Adrenal gland (tissue), 12 donors: ENCODE measurements around the gene HIP1R. TPM values are rescaled to one million over a fixed set of nuclear protein-coding genes. Genes with fewer than 3 reads are reported as not detected.

Experiments
- DNase-seq, 7 donors: peaks; one replicate each; pipeline ENCODE4 v3.0.0-alpha.2; 2019 to 2020
- H3K27ac ChIP-seq, 5 donors: fragments of 200-600 bp; sonication (generic) in 4 of 5; 1 replicate in 3 of 5; 2 replicates in 2 of 5; pipeline versions ENCODE4 v1.5.1 to v1.8.0; 2016 to 2020; ENCODE audit warnings: mild to moderate bottlenecking in 1 of 5
- H3K27me3 ChIP-seq: fragments of 200-600 bp; 2 replicates; pipeline ENCODE4 v1.8.0; 2021
- H3K36me3 ChIP-seq, 2 donors: fragments of 200-600 bp; replicated peaks in 1 of 2; 1 replicate in 1 of 2; 2 replicates in 1 of 2; pipeline versions ENCODE4 v1.5.1 to v1.8.0; 2018 to 2022
- H3K4me1 ChIP-seq, 2 donors: fragments of 200-600 bp; replicated peaks in 1 of 2; 1 replicate in 1 of 2; 2 replicates in 1 of 2; pipeline versions ENCODE4 v1.5.1 to v1.8.0; 2018 to 2021
- H3K4me3 ChIP-seq, 4 donors: fragments of 200-600 bp; sonication (generic) in 3 of 4; one replicate each; pipeline ENCODE4 v1.5.1; 2016 to 2018
- H3K9me3 ChIP-seq, 3 donors: fragments of 200-600 bp; sonication (generic) in 1 of 3; replicated peaks in 1 of 3; 1 replicate in 2 of 3; 2 replicates in 1 of 3; pipeline versions ENCODE4 v1.5.1 to v1.8.0; 2016 to 2021
- CTCF ChIP-seq, 6 experiments: fragments of 450-650 bp in 4 of 6; fragments of 200-600 bp in 2 of 6; sonication (generic) in 1 of 6; IDR thresholded peaks; 1 replicate in 5 of 6; 2 replicates in 1 of 6; pipeline versions ENCODE4 v1.5.1 to v1.8.0; 2016 to 2021; ENCODE audit warnings: antibody characterized with exemption in 6 of 6, mild to moderate bottlenecking in 2 of 6, moderate library complexity in 1 of 6
- POLR2A ChIP-seq, 2 donors: fragments of 450-650 bp; IDR thresholded peaks; one replicate each; pipeline ENCODE4 v1.6.1; 2017; ENCODE audit warnings: antibody characterized with exemption in 2 of 2, mild to moderate bottlenecking in 2 of 2, moderate library complexity in 1 of 2
- whole genome bisulfite sequencing, 4 donors: extraction: QIAGEN DNeasy Blood & Tissue Kit in 2 of 4; methylation state at CpG; one replicate each; pipeline versions ENCODE4 v1.1.5 to v1.1.7; 2013 to 2017; 5-methylcytosine and 5-hydroxymethylcytosine counted together
- intact Hi-C, 2 donors: fragments of 100-400 bp; cut with DNase I; formaldehyde crosslinking; loops; one replicate each; pipeline versions ENCODE4 v1.14.1 to v1.15.0; 2022 to 2023
- polyA plus RNA-seq, 3 donors: library from polyadenylated mRNA; stranded (reverse); fragments of 200-250 nt in 2 of 3; fragments of 350-450 nt in 1 of 3; fragmentation: Illumina TruSeq in 1 of 3; extraction: RNeasy Lipid Tissue Mini Kit (QIAGEN cat#74804) in 1 of 3; gene quantifications; one replicate each; pipeline ENCODE4 v1.2.3, GENCODE V29; 2013 to 2014
- total RNA-seq, 9 donors: library from RNA; depleted of rRNA in 4 of 9; stranded (reverse); fragments of >200 nt in 4 of 9; fragments of 120-200 nt in 1 of 9; fragmentation: NEBNext Ultra II Directional in 1 of 9; extraction: Animal tissue kit (Norgen Biotek cat#: 25700) in 1 of 9; gene quantifications; one replicate each; pipeline versions ENCODE4 v1.1.0 to v1.2.4, GENCODE V29; 2013 to 2023
- donor health status: healthy with polysubstance abuse.
- donor health status: Bipolar disorder and iron deficiency.
- donor health status: DM: yes; HTN: yes; CAD: no.
- donor health status: DM: no; HTN: no; CAD: no.
- donor health status: DM: no; HTN: no; CAD: no.
- donor health status: DM: yes; HTN: yes; CAD: no.

HIP1R gene
- total and polyA plus RNA-seq, 12 donors = 21.6 to 107 (median 41.3) TPM

- intact Hi-C loops = loop anchor here (2.0 to 10.0 kb wide), 2 partner anchors 64 to 94 kb away; no protein-coding TSS in a partner anchor
- Histone ChIP-seq H3K27ac (no peak overlapping the region), H3K36me3 (peaks cover 0 to 3% of the 10 kb centered on the region in 2 donors), H3K4me3 (no peak overlapping the region), H3K9me3 (no peaks in the 10 kb centered on the region), H3K4me1 (peaks cover 12 to 27% of the 10 kb centered on the region in 2 donors), H3K27me3 (no peaks in the 10 kb centered on the region)
- WGBS, 4 donors = 88 to 93% (median 89%) methylated on average over 15 to 22 of the region's 22 CpGs
- no peak for TF ChIP-seq POLR2A (IDR thresholded peaks at IDR 0.05)
- TF ChIP-seq CTCF (IDR thresholded peaks at IDR 0.05) = no peak
- no peak for DNase-seq
Observed at GRCh38 chr12:122858591-122859302, 23.5 kb downstream of the HIP1R start.

- Histone ChIP-seq H3K4me3 (no peak overlapping the region), H3K27me3 (no peaks in the 10 kb centered on the region), H3K36me3 (peaks cover 0 to 3% of the 10 kb centered on the region in 2 donors), H3K9me3 (no peaks in the 10 kb centered on the region), H3K4me1 (peaks cover 12 to 27% of the 10 kb centered on the region in 2 donors), H3K27ac (peak overlapping the region in 4 of 5 donors; percentile 7 to 91 (median 72))
- intact Hi-C loops = loop anchor here (2.0 to 10.0 kb wide), 3 partner anchors 65 to 93 kb away; no protein-coding TSS in a partner anchor
- 81 to 84% (median 82%) methylated on average over 12 to 26 of the region's 26 CpGs for WGBS, 4 donors
- no peak for DNase-seq
- no peak for TF ChIP-seq POLR2A (IDR thresholded peaks at IDR 0.05)
- TF ChIP-seq CTCF (IDR thresholded peaks at IDR 0.05) = no peak
Observed at GRCh38 chr12:122859303-122860039, 24.2 kb downstream of the HIP1R start.

- Histone ChIP-seq H3K36me3 (peaks cover 0 to 2% of the 10 kb centered on the region in 2 donors), H3K9me3 (no peaks in the 10 kb centered on the region), H3K4me1 (peaks cover 12 to 27% of the 10 kb centered on the region in 2 donors), H3K4me3 (no peak overlapping the region), H3K27me3 (no peaks in the 10 kb centered on the region), H3K27ac (peak overlapping the region in 4 of 5 donors; percentile 45 to 91 (median 72))
- intact Hi-C loops = loop anchor here in 1 of 2 donors (2.0 kb wide), 1 partner anchor 91 kb away; no protein-coding TSS in a partner anchor
- TF ChIP-seq CTCF (IDR thresholded peaks at IDR 0.05) (peak; percentile 88 to 98 (median 98)), POLR2A (IDR thresholded peaks at IDR 0.05) (no peak)
- WGBS, 4 donors = 12 to 29% (median 26%) methylated on average over 10 to 28 of the region's 28 CpGs
- DNase-seq = peak; percentile 86 to 95 (median 90)
Observed at GRCh38 chr12:122860040-122860853, 25.0 kb downstream of the HIP1R start.
